ENCODE measurements around the gene UBE2G1.
"Not testable (repeated sequence)": the region's sequence is repeated elsewhere in the genome, so short reads cannot be mapped to it uniquely, and the experiment has no call there.

UBE2G1 gene

GRCh38 chr17:4366327-4367063 is at the start of gene UBE2G1:
Gene UBE2G1 (minus strand): TSS chr17:4366675. CDS start chr17:4366316, 359 bp downstream.
- peak; percentile 98 for DNase-seq (ENCODE audit: low spot score)

GRCh38 chr17:4412933-4413831 is 46.7 kb upstream of the UBE2G1 start:
- DNase-seq (ENCODE audit: low spot score): peak; percentile 84

- DNase-seq (ENCODE audit: low spot score): no peak
Observed at GRCh38 chr17:4411201-4411600, 44.7 kb upstream of the UBE2G1 start.

GRCh38 chr17:4409659-4410058 is 43.2 kb upstream of the UBE2G1 start:
- DNase-seq (ENCODE audit: low spot score): no peak

GRCh38 chr17:4407851-4408250 is 41.4 kb upstream of the UBE2G1 start:
- no peak for DNase-seq (ENCODE audit: low spot score)

GRCh38 chr17:4407216-4407615 is 40.7 kb upstream of the UBE2G1 start:
- DNase-seq (ENCODE audit: low spot score): no peak

- DNase-seq (ENCODE audit: low spot score): no peak
Observed at GRCh38 chr17:4406386-4406785, 39.9 kb upstream of the UBE2G1 start.

GRCh38 chr17:4405699-4406098 is 39.2 kb upstream of the UBE2G1 start:
- no peak for DNase-seq (ENCODE audit: low spot score)

GRCh38 chr17:4405038-4405669 is 38.7 kb upstream of the UBE2G1 start:
- no peak for DNase-seq (ENCODE audit: low spot score)

GRCh38 chr17:4397840-4398239 is 31.4 kb upstream of the UBE2G1 start:
- DNase-seq (ENCODE audit: low spot score): no peak

GRCh38 chr17:4395111-4395478 is 28.6 kb upstream of the UBE2G1 start:
- no peak for DNase-seq (ENCODE audit: low spot score)

- peak; percentile 46 for DNase-seq (ENCODE audit: low spot score)
Observed at GRCh38 chr17:4394208-4395110, 28.0 kb upstream of the UBE2G1 start.

GRCh38 chr17:4393806-4394205 is 27.3 kb upstream of the UBE2G1 start:
- DNase-seq (ENCODE audit: low spot score): no peak

GRCh38 chr17:4389079-4389478 is 22.6 kb upstream of the UBE2G1 start:
- no peak for DNase-seq (ENCODE audit: low spot score)

GRCh38 chr17:4387137-4387536 is 20.7 kb upstream of the UBE2G1 start:
- DNase-seq (ENCODE audit: low spot score): no peak

- DNase-seq (ENCODE audit: low spot score): no peak
Observed at GRCh38 chr17:4386406-4386805, 19.9 kb upstream of the UBE2G1 start.

GRCh38 chr17:4381690-4382671 is 15.5 kb upstream of the UBE2G1 start:
- DNase-seq (ENCODE audit: low spot score): no peak

GRCh38 chr17:4378626-4379025 is 12.2 kb upstream of the UBE2G1 start:
- no peak for DNase-seq (ENCODE audit: low spot score)

- not testable (repeated sequence) for DNase-seq (ENCODE audit: low spot score)
Observed at GRCh38 chr17:4377247-4377646, 10.8 kb upstream of the UBE2G1 start.

GRCh38 chr17:4375796-4376440 is 9.4 kb upstream of the UBE2G1 start:
- DNase-seq (ENCODE audit: low spot score): not testable (repeated sequence)

Data from kidney tubule cell (primary cell).